GM19193 (cell line): Measurements from ENCODE around the gene NFKBIB.

ENCODE experiments used
- POLR2A ChIP-seq: IDR thresholded peaks from 4 replicates; pipeline ENCODE4 v1.6.1; 2011; ENCODE audit not compliant: insufficient read depth, insufficient read length; ENCODE audit errors: extremely low read depth

NFKBIB gene

DNA sequence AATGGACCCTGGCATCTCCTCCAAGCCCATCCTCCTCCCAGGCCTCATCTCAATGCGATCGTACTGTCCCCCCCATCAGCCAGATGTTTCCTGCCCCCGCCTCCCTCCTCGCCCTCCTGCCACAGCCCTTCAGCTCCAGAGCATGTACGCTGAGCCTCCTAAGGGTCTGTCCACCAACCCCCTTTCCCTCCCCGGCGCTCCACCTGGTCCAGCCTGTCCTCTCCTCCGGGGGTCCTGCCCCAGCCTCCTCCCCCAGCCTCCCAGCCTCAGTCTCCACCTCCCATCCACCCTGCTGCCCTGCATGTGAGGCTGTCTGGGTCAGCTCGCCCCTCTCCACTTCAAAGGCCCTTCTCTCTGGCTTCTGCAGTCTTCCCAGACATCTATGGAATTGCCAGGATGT is 4.8 kb upstream of the NFKBIB start:
- no peak for TF ChIP-seq POLR2A

DNA sequence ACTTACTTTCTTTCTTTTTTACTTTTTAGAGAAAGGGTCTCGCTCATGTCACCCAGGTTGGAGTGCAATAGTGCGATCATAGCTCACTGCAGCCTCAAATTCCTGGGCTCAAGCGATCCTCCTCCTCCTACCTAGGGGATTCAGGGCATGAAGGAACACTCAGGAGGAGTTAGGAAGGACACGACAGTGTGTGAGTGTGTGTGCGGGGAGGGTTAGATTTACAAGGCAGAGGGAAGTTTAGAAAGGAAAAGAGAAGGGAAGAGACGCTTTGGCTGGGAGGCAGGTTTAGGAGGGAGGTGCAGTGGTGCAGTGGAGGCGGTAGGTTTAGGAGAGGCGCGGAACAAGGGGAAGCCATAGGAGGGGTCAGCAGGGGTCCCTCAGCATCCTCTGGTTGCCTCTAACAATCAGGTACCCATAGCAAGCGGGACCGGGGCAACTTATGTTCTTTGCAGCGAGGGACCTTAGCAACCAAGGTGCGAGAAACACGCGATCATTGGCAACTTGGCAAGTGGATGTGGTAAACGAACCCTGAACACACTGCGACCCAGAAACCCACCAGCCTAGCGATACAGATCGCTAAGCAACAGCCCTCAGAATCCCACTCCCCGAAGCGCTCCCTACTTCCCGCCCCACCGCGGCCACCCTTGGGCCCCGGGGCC is 852 bp upstream of the NFKBIB start:
- TF ChIP-seq POLR2A = no peak

DNA sequence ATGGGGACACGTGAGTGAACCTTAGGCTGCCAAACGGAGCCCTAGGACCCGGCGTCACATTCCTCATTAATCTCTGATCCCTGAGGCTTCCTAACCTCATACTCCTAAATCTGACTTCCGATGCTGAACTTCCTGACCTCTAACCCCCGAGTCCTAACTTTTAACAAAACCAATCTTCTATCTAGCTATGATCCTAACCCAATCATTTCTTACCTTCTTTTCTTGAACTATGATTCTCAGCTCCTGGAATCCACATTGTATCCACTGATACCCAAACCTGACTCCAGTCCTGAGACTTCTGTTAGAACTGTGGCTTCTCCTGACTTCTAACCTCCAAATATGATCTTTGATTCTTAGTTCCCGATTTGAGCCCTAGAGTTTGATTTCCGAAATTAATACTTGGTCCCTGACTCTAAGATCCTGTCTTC is 447 bp downstream of the NFKBIB start:
- no peak for TF ChIP-seq POLR2A

DNA sequence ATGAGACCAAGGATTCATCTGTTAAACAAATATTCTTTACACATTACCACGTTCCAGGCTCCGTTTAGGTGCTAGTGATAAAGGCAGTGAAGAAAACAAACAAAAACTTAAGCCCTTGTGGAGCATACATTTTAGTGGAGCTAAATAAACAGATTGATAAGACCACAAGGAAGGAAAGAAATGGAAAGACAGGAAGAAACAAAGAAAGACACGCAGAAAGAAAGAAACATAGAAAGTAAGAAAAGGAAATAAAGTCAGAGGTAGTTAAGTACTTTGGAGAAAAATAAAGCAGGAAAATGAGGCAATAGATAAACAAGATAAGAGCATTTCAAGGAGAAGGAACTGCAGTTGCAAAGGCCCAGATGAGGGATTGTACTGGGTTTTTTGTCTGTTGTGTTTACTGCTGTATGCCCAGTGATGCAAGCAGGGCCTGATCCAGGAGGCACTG is 998 bp downstream of the NFKBIB start:
- TF ChIP-seq POLR2A = no peak

DNA sequence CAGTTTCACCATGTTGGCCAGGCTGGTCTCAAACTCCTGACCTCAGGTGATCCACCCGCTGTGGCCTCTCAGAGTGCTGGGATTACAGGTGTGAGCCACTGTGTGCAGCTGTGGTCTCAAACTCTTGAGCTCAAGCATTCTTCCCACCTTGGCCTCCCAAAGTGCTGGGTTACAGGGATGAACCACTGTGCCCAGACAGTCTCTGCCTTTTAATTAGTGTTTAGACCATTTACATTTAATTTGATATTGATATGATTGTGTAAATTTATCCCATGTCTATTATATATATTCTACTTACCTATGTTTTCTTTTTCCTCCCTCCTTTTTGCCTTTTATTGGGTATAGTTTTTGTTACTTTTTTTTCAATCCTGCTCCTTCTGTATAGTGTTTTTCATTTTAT is 1.9 kb downstream of the NFKBIB start:
- TF ChIP-seq POLR2A = no peak

DNA sequence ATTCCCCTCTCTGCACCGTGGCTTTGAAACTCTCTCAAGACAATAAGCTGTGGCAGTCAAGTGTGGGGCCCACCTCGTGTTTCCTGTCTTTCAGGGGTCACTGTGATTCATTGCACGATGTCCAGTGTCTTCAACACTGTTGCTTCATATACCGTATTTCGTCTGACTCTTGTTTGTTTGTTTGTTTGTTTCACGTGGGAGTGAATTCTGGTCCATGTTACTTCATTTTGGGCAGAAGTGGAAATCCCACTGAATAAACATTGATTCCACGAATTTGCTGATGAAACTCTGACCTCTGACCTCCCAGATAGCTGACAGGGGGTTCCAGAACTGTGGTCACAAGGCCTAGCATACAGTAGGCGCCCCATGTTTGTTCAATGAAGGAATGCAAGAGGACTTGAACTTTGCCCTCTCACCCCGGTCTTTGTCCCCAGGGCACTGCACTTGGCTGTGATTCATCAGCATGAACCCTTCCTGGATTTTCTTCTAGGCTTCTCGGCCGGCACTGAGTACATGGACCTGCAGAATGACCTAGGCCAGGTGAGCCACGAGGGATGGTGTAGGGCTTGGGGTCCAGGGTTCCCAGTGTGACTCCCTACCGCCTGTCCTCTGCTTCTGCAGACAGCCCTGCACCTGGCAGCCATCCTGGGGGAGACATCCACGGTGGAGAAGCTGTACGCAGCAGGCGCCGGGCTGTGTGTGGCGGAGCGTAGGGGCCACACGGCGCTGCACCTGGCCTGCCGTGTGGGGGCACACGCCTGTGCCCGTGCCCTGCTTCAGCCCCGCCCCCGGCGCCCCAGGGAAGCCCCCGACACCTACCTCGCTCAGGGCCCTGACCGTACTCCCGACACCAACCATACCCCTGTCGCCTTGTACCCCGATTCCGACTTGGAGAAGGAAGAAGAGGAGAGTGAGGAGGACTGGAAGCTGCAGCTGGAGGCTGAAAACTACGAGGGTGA is 5.1 kb downstream of the NFKBIB start:
- no peak for TF ChIP-seq POLR2A

DNA sequence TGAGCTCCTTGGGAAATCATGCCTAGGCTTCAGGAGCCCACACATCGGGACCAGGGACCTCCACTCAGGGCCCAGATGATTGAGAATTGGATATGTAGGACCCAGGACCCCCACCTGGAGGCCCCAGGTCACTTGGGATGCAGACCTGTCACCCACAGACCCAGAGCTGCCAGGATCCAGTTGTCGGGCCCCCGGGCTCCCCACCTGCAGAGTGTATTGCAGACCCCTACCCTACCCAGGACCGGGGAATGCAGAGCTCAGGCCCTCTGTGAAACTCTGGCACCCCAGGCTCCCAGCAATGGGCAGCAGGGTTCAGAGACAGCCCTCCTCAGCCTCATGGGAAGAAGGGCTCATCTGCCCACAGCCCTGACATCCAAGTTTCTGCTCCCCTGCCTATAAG is 5.9 kb downstream of the NFKBIB start:
- TF ChIP-seq POLR2A = no peak

DNA sequence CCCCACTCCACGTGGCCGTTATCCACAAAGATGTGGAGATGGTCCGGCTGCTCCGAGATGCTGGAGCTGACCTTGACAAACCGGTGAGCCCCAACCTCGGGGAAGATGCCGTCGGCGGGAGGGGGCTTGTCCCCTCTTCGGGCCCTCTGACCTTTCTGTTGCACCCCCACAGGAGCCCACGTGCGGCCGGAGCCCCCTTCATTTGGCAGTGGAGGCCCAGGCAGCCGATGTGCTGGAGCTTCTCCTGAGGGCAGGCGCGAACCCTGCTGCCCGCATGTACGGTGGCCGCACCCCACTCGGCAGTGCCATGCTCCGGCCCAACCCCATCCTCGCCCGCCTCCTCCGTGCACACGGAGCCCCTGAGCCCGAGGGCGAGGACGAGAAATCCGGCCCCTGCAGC is 7.5 kb downstream of the NFKBIB start:
- no peak for TF ChIP-seq POLR2A

DNA sequence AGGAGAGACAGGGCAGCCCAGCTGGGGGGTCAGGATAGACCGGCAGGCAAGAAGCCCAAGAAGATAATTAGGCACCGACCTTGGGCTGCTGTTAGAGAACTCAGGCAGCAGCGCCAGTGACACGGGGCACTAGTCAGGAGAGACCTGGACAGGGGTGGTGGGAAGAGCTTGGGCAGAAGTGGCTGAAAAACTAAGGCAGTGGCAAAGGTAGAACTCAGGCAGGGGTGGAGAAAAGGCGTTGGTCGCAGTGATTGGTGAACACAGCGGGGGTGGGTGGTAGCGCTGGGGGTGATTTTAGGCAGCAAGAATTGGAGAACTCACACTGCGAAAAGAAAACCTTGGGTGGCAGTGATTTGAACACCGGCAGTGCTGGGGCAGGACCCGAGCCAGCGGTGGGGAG is 7.9 kb downstream of the NFKBIB start:
- TF ChIP-seq POLR2A = no peak

DNA sequence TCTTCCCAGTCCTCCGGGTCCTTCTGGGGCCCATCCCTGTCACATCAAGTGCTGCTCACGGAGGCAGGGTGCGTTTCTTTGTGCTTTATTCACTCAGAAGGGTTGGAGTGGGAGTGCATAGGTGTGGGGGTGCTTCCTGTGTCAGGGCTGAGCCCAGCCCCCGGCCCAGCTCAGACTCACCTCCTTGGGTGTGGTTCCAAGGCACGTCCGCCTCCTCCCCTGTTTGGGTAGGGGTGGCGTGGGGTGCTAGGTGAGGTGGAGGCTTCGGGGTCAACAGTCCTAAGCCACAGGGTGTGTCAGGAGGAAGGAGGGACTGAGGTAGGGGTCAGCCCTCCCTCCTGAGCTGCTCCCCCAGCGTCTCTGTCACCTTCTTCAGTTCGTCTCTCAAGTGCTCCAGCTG is 9.1 kb downstream of the NFKBIB start:
- TF ChIP-seq POLR2A = no peak

DNA sequence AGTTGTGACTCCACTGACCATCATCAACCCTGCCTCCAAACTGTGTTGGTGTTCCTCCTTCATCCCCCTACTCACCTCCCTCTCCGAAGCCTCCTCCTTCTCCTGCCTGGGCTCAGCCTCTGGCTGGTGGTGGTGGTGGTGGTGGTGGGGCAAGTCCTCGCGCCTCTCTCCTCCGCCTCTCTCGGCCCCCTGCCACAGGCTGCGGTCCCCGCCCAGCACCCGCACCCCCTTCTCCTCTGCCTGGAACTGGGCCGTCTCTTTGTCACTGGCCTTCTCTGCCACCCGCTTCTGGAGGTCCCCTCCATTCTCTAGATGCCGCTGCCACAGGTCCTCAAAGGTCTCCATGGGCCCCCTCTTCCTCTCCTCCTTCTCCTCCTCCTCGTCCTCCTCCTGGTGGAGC is 10.7 kb downstream of the NFKBIB start:
- TF ChIP-seq POLR2A = no peak

DNA sequence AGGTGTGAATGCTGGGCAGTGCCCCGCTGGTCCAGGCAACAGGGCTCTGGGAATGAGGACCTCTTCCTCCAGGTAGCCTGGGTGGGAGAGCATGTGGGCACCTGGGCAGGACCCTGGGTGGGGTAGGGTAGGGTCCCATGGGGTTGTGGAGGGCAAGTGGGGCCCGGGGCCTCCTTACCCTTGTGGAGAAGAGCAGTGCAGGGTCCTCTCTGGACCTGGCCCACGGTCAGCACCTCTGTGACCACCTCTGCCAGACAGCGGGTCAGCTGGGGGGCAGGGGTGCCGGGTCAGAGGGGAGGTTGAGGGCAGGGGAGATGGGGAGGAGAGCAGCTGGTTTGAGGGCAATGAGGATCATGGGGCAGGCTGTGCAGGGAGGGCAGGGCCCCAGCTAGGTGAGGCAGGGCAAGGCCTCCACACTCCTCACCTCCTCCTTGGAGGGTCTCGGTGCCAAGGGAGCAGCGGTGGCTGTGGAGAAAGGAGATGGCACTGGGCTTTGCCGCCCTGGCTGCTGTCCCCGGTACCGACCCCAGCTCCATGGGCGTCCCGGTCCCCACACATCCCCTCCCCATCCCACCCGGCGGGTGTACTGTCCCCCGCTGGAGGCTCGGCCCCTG is 11.7 kb downstream of the NFKBIB start:
- no peak for TF ChIP-seq POLR2A

DNA sequence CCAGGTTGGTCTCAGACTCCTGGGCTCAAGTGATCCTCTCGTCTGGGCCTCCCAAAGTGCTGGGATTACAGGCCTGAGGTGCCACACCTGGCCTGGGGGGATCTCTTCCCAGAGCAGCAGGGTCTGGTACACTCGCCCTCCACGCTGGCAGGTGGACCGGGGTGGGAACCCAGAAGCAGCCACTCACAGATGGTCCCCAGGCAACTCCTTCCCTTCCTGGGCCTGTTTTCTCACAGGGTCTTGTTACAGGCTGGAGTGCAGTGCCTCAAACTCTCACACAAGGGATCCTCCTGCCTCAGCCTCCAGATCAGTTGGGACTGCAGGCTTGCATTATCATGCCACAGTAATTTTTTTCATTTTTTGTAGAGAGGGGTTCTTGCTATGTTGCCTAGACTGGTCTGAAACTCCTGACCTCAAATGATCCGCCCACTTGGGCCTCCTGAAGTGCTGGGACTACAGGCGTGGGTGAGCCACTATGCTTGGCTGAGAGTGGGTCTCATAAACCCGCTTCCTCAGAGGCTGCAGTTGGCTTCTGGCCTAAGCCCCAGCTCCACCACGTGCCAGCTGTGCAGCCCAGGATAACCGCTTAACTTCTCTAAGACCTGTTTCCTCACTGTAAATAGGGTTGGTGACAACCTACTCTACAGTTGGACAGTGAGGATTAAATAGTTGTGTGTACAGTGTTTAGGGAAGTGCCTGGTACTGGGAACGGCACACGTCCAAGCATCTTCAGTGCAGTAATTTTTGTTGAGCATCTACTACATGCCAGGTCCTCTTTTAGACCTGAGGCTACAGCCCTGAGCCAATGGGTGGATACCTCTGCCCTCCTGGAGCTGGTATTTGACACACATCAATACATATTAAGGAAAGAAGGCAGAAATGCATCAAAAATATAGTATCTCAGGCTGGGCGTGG is 13.1 kb downstream of the NFKBIB start:
- TF ChIP-seq POLR2A = no peak

DNA sequence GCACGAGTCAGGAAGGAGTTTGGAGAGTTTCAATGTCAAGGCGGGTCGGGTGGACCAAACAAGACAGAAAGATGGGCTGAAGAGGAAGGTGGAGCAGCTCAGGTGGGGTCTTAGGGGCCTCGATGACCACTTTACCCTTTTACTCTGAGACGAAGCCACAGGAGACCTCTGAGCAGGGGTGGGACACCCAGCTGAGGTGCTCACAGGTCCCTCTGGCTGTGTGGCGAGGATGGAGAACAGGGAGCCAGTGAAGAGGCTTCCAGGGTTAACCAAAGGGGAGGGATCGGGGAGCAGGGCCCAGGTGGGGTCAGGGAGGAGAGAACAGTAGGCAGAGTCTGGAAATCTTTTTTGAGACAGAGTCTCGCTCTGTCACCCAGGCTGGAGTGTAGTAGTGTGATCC is 14.2 kb downstream of the NFKBIB start:
- no peak for TF ChIP-seq POLR2A
